IMR-90 (cell line): Measurements from ENCODE around the gene NEK5. TPM values are rescaled to one million over a fixed set of nuclear protein-coding genes. Genes with fewer than 3 reads are reported as not detected.

Experiments used
- ATAC-seq: fragments of 200-7000 bp; cut with Tn5 transposase; 2 replicates; pipeline ENCODE4 v1.9.1; 2020; ENCODE audit warnings: low read depth, mild to moderate bottlenecking, moderate library complexity
- BruUV-seq: library from RNA; stranded (reverse); fragments of 400-500 nt; replicated peaks from 2 replicates; lab custom pipeline; 2021; lab: Mats Ljungman, UMichigan
- CTCF ChIA-PET: fragments of 300-600 bp; formaldehyde crosslinking; extraction: SDS; loops from one replicate; lab custom pipeline; 2021; ENCODE audit warnings: antibody characterized with exemption; lab: Yijun Ruan, JAX
- POLR2A ChIA-PET: fragments of 300-600 bp; sonication (Branson Sonifier 250); formaldehyde crosslinking; loops from one replicate; lab custom pipeline; 2022; ENCODE audit warnings: antibody characterized with exemption; ENCODE audit not compliant: unreplicated experiment; lab: Charles Lee
- DNase-seq: peaks from one replicate; pipeline ENCODE4 v3.0.0; 2013
- H2AFZ ChIP-seq: replicated peaks from 2 replicates; pipeline ENCODE3; 2013; ENCODE audit warnings: low read length, mild to moderate bottlenecking; ENCODE audit not compliant: poor library complexity
- H2AK5ac ChIP-seq: 2 replicates; pipeline ENCODE4 v1.6.1; 2013; ENCODE audit warnings: low read depth, low read length, inconsistent platforms
- H2AK9ac ChIP-seq: replicated peaks from 2 replicates; pipeline ENCODE3; 2013; ENCODE audit warnings: mild to moderate bottlenecking, low read depth, low read length, moderate library complexity; ENCODE audit not compliant: poor library complexity
- H2BK120ac ChIP-seq: 2 replicates; pipeline ENCODE4 v1.6.1; 2013; ENCODE audit warnings: low read depth, low read length, inconsistent platforms
- H2BK15ac ChIP-seq: 3 replicates; pipeline ENCODE4 v1.6.1; 2013; ENCODE audit warnings: low read depth, low read length, inconsistent platforms
- H2BK20ac ChIP-seq: 2 replicates; pipeline ENCODE4 v1.6.1; 2013; ENCODE audit warnings: low read depth, mild to moderate bottlenecking, inconsistent platforms, low read length, moderate library complexity
- H2BK5ac ChIP-seq: 2 replicates; pipeline ENCODE4 v1.6.1; 2013; ENCODE audit warnings: mild to moderate bottlenecking, low read depth, low read length, inconsistent platforms; ENCODE audit not compliant: poor library complexity, severe bottlenecking
- H3K14ac ChIP-seq: replicated peaks from 2 replicates; pipeline ENCODE4 v1.6.1; 2013; ENCODE audit warnings: low read depth, low read length, inconsistent platforms
- H3K18ac ChIP-seq: 2 replicates; pipeline ENCODE4 v1.6.1; 2013; ENCODE audit warnings: low read depth, low read length, control low read depth
- H3K23ac ChIP-seq: 2 replicates; pipeline ENCODE4 v1.6.1; 2013; ENCODE audit warnings: low read depth, low read length, inconsistent platforms
- H3K27ac ChIP-seq: 2 replicates; pipeline ENCODE4 v1.5.1; 2013; ENCODE audit warnings: mild to moderate bottlenecking, control low read depth, low read length; ENCODE audit not compliant: insufficient read depth
- H3K27me3 ChIP-seq: 2 replicates; pipeline ENCODE4 v1.6.1; 2013; ENCODE audit warnings: low read length; ENCODE audit not compliant: control insufficient read depth, insufficient read depth
- H3K36me3 ChIP-seq: 2 replicates; pipeline ENCODE4 v1.6.1; 2013; ENCODE audit warnings: low read length, mixed read lengths; ENCODE audit not compliant: control insufficient read depth, insufficient read depth
- H3K4ac ChIP-seq: 2 replicates; pipeline ENCODE4 v1.6.1; 2013; ENCODE audit warnings: low read depth, low read length, inconsistent platforms
- H3K4me1 ChIP-seq: 2 replicates; pipeline ENCODE4 v1.6.1; 2013; ENCODE audit warnings: low read length, mixed read lengths; ENCODE audit not compliant: control insufficient read depth, insufficient read depth
- H3K4me2 ChIP-seq: 2 replicates; pipeline ENCODE4 v1.6.1; 2013; ENCODE audit warnings: low read depth, mild to moderate bottlenecking, control low read depth, low read length, moderate library complexity
- H3K4me3 ChIP-seq: 2 replicates; pipeline ENCODE4 v1.5.1; 2013; ENCODE audit warnings: low read depth, mild to moderate bottlenecking, control low read depth, low read length, moderate library complexity; ENCODE audit not compliant: insufficient read depth
- H3K56ac ChIP-seq: 2 replicates; pipeline ENCODE4 v1.6.1; 2013; ENCODE audit warnings: low read length, inconsistent platforms; ENCODE audit not compliant: insufficient read depth; ENCODE audit errors: extremely low read depth
- H3K79me1 ChIP-seq, 2 experiments: 2 replicates each; pipeline ENCODE4 v1.6.1; 2013; ENCODE audit warnings: low read length in 2 of 2, inconsistent platforms in 1 of 2, low read depth in 1 of 2
- H3K9ac ChIP-seq: 2 replicates; pipeline ENCODE4 v1.6.1; 2013; ENCODE audit warnings: low read depth, low read length, control low read depth
- H3K9me1 ChIP-seq: 2 replicates; pipeline ENCODE4 v1.6.1; 2013; ENCODE audit warnings: low read length, inconsistent platforms; ENCODE audit not compliant: insufficient read depth
- H3K9me3 ChIP-seq: 2 replicates; pipeline ENCODE4 v1.6.1; 2013; ENCODE audit warnings: low read length; ENCODE audit not compliant: control insufficient read depth, insufficient read depth
- H4K20me1 ChIP-seq: 2 replicates; pipeline ENCODE4 v1.6.1; 2013; ENCODE audit warnings: low read length, inconsistent platforms; ENCODE audit not compliant: insufficient read depth
- H4K5ac ChIP-seq: 2 replicates; pipeline ENCODE4 v1.6.1; 2013; ENCODE audit warnings: mild to moderate bottlenecking, low read depth, low read length, control low read depth
- H4K8ac ChIP-seq, 2 experiments: 2 replicates each; pipeline ENCODE4 v1.6.1; 2013; ENCODE audit warnings: low read depth in 2 of 2, low read length in 2 of 2, control low read depth in 1 of 2, inconsistent platforms in 1 of 2
- H4K91ac ChIP-seq: 2 replicates; pipeline ENCODE4 v1.6.1; 2013; ENCODE audit warnings: low read depth, low read length, inconsistent platforms; ENCODE audit not compliant: insufficient read depth
- BHLHE40 ChIP-seq: fragments of 150-350 bp; IDR thresholded peaks from 2 replicates; pipeline ENCODE4 v1.6.1; 2016; ENCODE audit warnings: mild to moderate bottlenecking, low read depth, low read length
- ELK1 ChIP-seq: fragments of 150-350 bp; IDR thresholded peaks from 2 replicates; pipeline ENCODE4 v1.6.1; 2016; ENCODE audit warnings: low read depth, mild to moderate bottlenecking, low read length, moderate library complexity, borderline replicate concordance
- FOS ChIP-seq: fragments of 150-350 bp; IDR thresholded peaks from 2 replicates; pipeline ENCODE4 v1.6.1; 2016; ENCODE audit warnings: low read depth, low read length
- MAFK ChIP-seq: IDR thresholded peaks from 2 replicates; pipeline ENCODE4 v1.6.1; 2012; ENCODE audit warnings: low read depth, low read length, improper control_type of control experiment
- MAZ ChIP-seq: IDR thresholded peaks from 2 replicates; pipeline ENCODE4 v1.6.1; 2012; ENCODE audit warnings: low read depth, mild to moderate bottlenecking, low read length, improper control_type of control experiment, moderate library complexity, borderline replicate concordance
- MXI1 ChIP-seq: IDR thresholded peaks from 2 replicates; pipeline ENCODE4 v1.6.1; 2012; ENCODE audit warnings: low read depth, mild to moderate bottlenecking, low read length, moderate library complexity, borderline replicate concordance
- NFE2L2 ChIP-seq: fragments of 150-350 bp; IDR thresholded peaks from 2 replicates; pipeline ENCODE4 v1.6.1; 2016; ENCODE audit warnings: low read depth, mild to moderate bottlenecking, low read length
- POLR2A ChIP-seq: IDR thresholded peaks from 2 replicates; pipeline ENCODE4 v1.6.1; 2012; ENCODE audit warnings: mild to moderate bottlenecking, low read depth, low read length
- RAD21 ChIP-seq: IDR thresholded peaks from 2 replicates; pipeline ENCODE4 v1.6.1; 2012; ENCODE audit warnings: low read length, improper control_type of control experiment
- RCOR1 ChIP-seq: IDR thresholded peaks from 2 replicates; pipeline ENCODE4 v1.6.1; 2012; ENCODE audit warnings: mild to moderate bottlenecking, low read length, improper control_type of control experiment; ENCODE audit not compliant: insufficient replicate concordance
- RFX5 ChIP-seq: IDR thresholded peaks from 2 replicates; pipeline ENCODE4 v1.8.0; 2012; ENCODE audit warnings: low read depth, mild to moderate bottlenecking, low read length, moderate library complexity
- SMC3 ChIP-seq: fragments of 150-350 bp; IDR thresholded peaks from 2 replicates; pipeline ENCODE4 v1.6.1; 2016; ENCODE audit warnings: low read depth, mild to moderate bottlenecking, antibody characterized with exemption, low read length, moderate library complexity
- USF2 ChIP-seq: fragments of 150-350 bp; IDR thresholded peaks from 2 replicates; pipeline ENCODE4 v1.6.1; 2017; ENCODE audit warnings: mild to moderate bottlenecking, antibody characterized with exemption, low read length, low read depth
- WGBS, 2 experiments: methylation state at CpG; one replicate each; pipeline versions ENCODE4 v1.1.5 to v1.1.7; 2013; ENCODE audit warnings: missing lambda C conversion rate in 2 of 2; ENCODE audit not compliant: insufficient read length in 1 of 2; ENCODE audit errors: extremely low coverage in 2 of 2; 5-methylcytosine and 5-hydroxymethylcytosine counted together
- dilution Hi-C: fragments of 300-500 bp; cut with HindIII; formaldehyde crosslinking; loops from one replicate; pipeline ENCODE4 v1.14.3; 2018; ENCODE audit warnings: low sequenced_read_pairs; ENCODE audit not compliant: unreplicated experiment
- in situ Hi-C: fragments of 300-500 bp; cut with MboI; formaldehyde crosslinking; loops from 3 replicates; pipeline ENCODE4 v1.14.3; 2019; ENCODE audit warnings: low sequenced_read_pairs, inconsistent platforms, mixed read lengths
- intact Hi-C: fragments of 100-400 bp; cut with micrococcal nuclease; formaldehyde crosslinking; loops from 2 replicates; pipeline ENCODE4 v1.10.0; 2022
- polyA plus RNA-seq, 3 experiments: library from polyadenylated mRNA; depleted of rRNA; stranded (reverse); fragments of >200 nt; gene quantifications; 2 replicates each; pipeline ENCODE4 v1.2.3, GENCODE V29; 2012; ENCODE audit warnings: low replicate concordance in 1 of 3
- total RNA-seq: library from RNA; depleted of rRNA; stranded (reverse); fragments of >200 nt; gene quantifications from 2 replicates; pipeline ENCODE4 v1.2.3, GENCODE V29; 2012
- TF ChIP-seq, protein P1 (sequence below): conservative IDR thresholded peaks from 2 replicates; pipeline ENCODE4 v1.5.1; 2012; ENCODE audit warnings: mild to moderate bottlenecking, low read depth, low read length, improper control_type of control experiment

Gene NEK5
- total and polyA plus RNA-seq, 2 of the 4 experiments (the other 2 are of a cell fraction), result not detected

GRCh38 chr13:52061587-52061986 lies 67.3 kb downstream of the NEK5 start:
- H3K79me1 ChIP-seq, result no peaks in the 10 kb centered on the region
- peaks cover 4% of the 10 kb centered on the region; the same call in 1 of the 2 replicates for H3K9me3 ChIP-seq
- no peak overlapping the region for H2BK5ac ChIP-seq
- intact Hi-C loops, result no loop called here
- H2BK120ac ChIP-seq, result no peak overlapping the region
- no peaks in the 10 kb centered on the region for H3K27me3 ChIP-seq
- H3K56ac ChIP-seq, result no peak overlapping the region
- no peak overlapping the region for H3K4me3 ChIP-seq
- in situ Hi-C loops, result no loop called here
- no peak overlapping the region for H3K4ac ChIP-seq
- no peak overlapping the region for H3K4me2 ChIP-seq
- H4K20me1 ChIP-seq, result no peaks in the 10 kb centered on the region
- no peak overlapping the region for H3K9ac ChIP-seq
- no peak overlapping the region for H4K5ac ChIP-seq
- no peak overlapping the region for H4K91ac ChIP-seq
- H4K8ac ChIP-seq, result no peak overlapping the region
- no peak overlapping the region for H2AFZ ChIP-seq
- H2AK9ac ChIP-seq, result no peak overlapping the region
- no peak overlapping the region for H3K14ac ChIP-seq
- no peak for DNase-seq
- H3K36me3 ChIP-seq, result no peaks in the 10 kb centered on the region
- BruUV-seq, result no TSS peak
- H3K9me1 ChIP-seq, result no peaks in the 10 kb centered on the region
- ChIA-PET CTCF (no interaction called here), POLR2A (no interaction called here)
- no peak overlapping the region for H3K18ac ChIP-seq
- no peak overlapping the region for H2AK5ac ChIP-seq
- no peak overlapping the region for H3K23ac ChIP-seq
- no CpG with 5 or more reads among the region's 3 CpGs for WGBS, 2 experiments
- TF ChIP-seq MAZ, result no peak
- no peak for TF ChIP-seq SMC3
- TF ChIP-seq RFX5, result no peak
- TF ChIP-seq RCOR1, result no peak
- TF ChIP-seq NFE2L2, result no peak
- no peak for TF ChIP-seq MXI1
- TF ChIP-seq POLR2A, result no peak
- TF ChIP-seq, protein P1, sequence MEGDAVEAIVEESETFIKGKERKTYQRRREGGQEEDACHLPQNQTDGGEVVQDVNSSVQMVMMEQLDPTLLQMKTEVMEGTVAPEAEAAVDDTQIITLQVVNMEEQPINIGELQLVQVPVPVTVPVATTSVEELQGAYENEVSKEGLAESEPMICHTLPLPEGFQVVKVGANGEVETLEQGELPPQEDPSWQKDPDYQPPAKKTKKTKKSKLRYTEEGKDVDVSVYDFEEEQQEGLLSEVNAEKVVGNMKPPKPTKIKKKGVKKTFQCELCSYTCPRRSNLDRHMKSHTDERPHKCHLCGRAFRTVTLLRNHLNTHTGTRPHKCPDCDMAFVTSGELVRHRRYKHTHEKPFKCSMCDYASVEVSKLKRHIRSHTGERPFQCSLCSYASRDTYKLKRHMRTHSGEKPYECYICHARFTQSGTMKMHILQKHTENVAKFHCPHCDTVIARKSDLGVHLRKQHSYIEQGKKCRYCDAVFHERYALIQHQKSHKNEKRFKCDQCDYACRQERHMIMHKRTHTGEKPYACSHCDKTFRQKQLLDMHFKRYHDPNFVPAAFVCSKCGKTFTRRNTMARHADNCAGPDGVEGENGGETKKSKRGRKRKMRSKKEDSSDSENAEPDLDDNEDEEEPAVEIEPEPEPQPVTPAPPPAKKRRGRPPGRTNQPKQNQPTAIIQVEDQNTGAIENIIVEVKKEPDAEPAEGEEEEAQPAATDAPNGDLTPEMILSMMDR, result no peak
- TF ChIP-seq ELK1, result no peak
- no peak for TF ChIP-seq FOS
- no peak for TF ChIP-seq MAFK
- no peak for TF ChIP-seq RAD21
- no peak for TF ChIP-seq USF2
- no peak for TF ChIP-seq BHLHE40
- H3K27ac ChIP-seq, result no peak overlapping the region
- H2BK15ac ChIP-seq, result no peak overlapping the region
- H2BK20ac ChIP-seq, result no peak overlapping the region
- no peak for ATAC-seq
- dilution Hi-C loops, result no loop called here
- no peaks in the 10 kb centered on the region for H3K4me1 ChIP-seq
